Subcutaneous adipose tissue (tissue), 4 donors: ENCODE data around the gene HNRNPL. TPM values are rescaled to one million over a fixed set of nuclear protein-coding genes. Genes with fewer than 3 reads are reported as not detected.

ENCODE experiments used
- total RNA-seq, 4 donors: library from RNA; depleted of rRNA; stranded (reverse); fragments of >200 nt; gene quantifications; one replicate each; pipeline ENCODE4 v1.1.0, GENCODE V29; 2016
- TF ChIP-seq, protein P1 (sequence below): fragments of 450-650 bp; IDR thresholded peaks from one replicate; pipeline ENCODE4 v1.5.1; 2016; ENCODE audit warnings: low read depth, mild to moderate bottlenecking, control low read depth, antibody characterized with exemption, moderate library complexity

The HNRNPL gene
- total RNA-seq, 4 donors from 2014 or later = 109 to 161 (median 141) TPM

DNA sequence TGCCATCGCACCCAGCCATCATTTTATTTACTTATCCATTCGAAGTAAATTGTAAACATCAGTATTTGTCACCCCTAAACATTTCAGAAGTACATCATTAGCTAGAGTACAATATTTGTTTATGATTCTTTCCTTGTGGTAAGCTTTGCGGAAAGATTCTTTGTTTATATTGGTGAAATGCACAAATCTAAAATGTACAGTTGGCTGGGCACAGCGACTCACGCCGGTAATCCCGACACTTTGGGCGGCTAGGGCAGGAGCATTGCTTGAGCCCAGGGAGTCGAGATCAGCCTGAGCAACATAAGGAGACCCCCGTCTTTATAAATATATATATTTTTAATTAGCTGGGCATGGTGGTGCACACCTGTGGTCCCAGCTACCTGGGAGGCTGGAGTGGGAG, 50.7 kb downstream of the HNRNPL start:
- TF ChIP-seq, protein P1, sequence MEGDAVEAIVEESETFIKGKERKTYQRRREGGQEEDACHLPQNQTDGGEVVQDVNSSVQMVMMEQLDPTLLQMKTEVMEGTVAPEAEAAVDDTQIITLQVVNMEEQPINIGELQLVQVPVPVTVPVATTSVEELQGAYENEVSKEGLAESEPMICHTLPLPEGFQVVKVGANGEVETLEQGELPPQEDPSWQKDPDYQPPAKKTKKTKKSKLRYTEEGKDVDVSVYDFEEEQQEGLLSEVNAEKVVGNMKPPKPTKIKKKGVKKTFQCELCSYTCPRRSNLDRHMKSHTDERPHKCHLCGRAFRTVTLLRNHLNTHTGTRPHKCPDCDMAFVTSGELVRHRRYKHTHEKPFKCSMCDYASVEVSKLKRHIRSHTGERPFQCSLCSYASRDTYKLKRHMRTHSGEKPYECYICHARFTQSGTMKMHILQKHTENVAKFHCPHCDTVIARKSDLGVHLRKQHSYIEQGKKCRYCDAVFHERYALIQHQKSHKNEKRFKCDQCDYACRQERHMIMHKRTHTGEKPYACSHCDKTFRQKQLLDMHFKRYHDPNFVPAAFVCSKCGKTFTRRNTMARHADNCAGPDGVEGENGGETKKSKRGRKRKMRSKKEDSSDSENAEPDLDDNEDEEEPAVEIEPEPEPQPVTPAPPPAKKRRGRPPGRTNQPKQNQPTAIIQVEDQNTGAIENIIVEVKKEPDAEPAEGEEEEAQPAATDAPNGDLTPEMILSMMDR = no peak

DNA sequence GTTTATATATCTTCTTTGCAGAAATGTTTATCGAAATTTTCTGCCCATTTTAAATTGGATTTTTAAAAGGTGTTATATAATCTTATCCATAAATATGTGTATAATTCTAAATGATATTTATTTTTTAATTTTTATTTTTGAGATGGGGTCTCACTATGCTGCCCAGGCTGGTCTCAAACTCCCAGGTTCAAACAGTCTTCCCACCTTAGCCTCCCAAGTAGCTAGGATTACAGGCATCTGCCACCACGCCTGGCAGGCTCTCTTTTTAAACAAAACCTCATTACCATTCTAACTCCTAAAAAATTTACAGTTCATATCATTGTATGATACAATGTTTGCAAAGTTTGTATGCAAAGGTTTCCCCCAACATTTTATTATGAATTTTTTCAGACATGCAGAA, 53.6 kb downstream of the HNRNPL start:
- TF ChIP-seq, protein P1 = no peak

DNA sequence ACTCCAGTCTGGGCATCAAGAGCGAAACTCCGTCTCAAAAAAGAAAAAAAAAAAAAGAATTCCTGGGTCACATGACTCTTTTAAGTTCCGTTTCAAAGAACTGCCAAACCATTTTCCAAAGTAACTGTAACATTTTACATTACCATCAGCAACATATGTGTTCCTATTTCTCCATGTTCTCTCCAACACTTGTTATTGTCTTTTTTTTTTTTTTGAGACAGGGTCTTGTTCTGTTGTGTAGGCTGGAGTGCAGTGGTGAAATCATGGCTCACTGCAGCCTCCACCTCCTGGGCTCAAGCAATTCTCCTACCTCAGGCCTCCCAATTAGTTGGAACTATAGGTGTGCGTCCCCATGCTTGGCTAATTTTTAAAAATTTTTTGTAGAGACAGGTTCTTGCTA, 54.2 kb downstream of the HNRNPL start:
- TF ChIP-seq, protein P1 = no peak

DNA sequence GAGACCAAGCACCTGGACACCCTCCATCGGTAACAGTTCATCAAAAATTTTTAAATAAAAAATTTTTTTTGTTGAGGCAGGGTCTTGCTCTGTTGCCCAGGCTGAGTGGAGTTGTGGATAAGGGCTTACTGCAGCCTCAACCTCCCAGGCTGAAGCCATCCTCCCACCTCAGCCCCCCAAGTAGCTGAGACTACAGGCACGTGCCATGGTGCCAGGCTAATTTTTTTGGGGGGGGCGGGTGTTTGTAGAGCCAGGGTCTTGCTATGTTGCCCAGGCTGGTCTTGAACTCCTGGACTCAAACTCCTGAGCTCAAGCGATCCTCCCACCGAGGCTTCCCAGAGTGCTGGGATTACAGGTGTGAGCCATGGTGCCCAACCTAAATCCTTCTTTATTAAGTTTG, 56.1 kb downstream of the HNRNPL start:
- TF ChIP-seq, protein P1 = no peak

DNA sequence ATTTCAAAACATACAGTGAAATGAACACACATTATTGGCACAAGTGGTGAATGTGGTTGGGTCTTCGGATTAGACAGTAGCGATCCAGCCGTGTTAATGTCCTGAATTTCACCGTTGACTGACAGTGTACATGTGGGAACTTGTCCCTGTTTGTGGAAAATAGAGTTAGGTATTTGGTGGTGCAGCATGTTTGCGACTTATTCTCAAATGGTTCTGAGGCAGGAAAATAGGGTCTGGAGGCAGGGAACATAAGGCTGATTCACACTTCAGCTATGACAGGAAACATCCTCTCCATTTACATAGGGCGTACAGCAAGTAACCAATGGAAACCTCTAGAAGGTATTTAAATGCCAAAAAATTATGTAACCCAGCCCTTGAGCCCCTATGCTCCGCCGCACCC, 56.6 kb downstream of the HNRNPL start:
- TF ChIP-seq, protein P1 = no peak

DNA sequence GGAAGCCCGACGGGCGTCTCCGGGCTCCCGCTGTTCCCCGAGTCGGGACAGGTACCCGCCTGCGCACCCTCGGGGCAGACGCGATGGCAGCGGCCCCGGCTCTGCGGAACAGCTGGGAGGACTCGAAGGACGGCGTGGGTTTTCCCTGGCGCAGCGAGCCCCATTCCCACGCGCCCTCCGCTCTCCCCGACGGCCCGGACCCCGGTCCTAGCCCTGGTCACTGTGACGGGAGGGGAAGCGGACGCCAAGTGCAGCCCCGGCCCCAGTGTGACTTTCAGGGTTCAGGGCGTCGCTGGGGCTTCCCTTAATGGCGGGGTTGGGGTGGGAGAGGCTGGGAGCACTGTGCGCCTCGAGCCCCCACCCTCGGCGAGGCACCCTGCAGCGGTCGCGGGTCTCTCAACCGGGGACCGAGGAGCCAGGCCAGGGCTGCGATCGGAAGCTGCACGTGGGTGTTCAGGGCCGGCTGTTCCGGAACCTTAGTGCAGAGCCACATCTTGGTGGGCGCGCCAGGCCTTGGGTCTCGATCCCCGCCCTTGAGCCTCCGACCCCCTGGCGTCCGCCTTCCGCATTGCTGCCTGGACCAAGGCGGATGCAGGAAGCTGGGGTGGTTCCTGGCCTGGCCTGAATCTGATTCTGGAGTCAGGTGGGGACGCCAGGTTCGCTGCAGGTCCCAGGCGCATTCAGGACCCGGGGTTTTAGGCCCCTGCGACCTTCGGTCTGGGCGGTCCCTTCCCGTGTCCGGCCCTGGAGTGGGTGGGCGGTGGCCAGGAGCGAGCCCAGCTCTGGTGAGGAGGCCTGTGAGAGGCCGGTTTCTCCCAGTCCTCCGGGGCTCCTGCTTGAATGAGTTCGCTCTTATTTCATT, 57.3 kb downstream of the HNRNPL start:
- TF ChIP-seq, protein P1 = no peak

DNA sequence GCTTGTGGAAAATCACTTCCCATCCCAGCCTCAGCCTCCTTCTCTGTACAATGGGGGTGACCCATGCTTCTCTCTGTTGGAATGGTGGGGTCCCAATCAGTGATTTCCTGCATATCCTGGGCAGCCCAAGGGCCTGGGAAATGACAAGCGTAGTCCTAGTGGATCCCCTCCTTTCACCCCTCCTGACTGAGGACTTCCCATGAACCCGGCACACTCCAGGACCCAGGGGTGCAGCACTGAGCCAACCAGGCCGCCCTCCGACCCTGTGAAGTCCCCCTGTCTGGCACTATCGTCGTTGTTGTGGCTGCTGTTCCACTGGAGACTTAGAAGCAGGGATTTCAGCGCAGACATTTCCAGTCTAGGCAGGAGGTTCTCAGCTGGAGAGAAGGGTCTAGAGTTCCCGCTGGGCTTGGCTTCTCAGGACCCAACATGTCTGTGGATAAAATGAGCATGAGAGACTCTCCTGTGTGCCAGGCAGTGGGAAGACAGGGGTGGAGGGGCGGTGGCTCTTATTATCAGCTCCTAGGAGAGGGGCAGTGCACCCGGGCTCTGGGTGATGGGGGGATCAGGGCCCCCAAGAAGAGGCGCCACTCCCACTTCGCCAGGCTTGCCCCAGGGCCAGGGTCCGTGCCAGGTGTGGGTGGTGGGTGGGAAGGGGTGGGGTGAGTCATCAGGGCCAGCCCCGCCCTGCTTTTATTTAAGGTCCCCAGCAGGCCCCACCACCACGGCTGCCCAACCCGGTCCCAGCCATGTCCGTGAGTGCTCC, 61.1 kb downstream of the HNRNPL start, which contains the start of gene LGALS7B:
Gene LGALS7B (plus strand): TSS at position 723 of the 766 bp plus-strand sequence. CDS start 27 bp downstream, at position 750.
- TF ChIP-seq, protein P1 = no peak
